ENCODE measurements around the gene ALPL. TPM values are rescaled to one million over a fixed set of nuclear protein-coding genes. Genes with fewer than 3 reads are reported as not detected.
A peak's percentile ranks its signal among the peaks of the same experiment; 100 is the strongest.

The ALPL gene
- total and polyA plus RNA-seq, 2 donors (not counting 1 experiment from before 2014, with no cell fraction given): 1.3 to 3.6 TPM

DNA sequence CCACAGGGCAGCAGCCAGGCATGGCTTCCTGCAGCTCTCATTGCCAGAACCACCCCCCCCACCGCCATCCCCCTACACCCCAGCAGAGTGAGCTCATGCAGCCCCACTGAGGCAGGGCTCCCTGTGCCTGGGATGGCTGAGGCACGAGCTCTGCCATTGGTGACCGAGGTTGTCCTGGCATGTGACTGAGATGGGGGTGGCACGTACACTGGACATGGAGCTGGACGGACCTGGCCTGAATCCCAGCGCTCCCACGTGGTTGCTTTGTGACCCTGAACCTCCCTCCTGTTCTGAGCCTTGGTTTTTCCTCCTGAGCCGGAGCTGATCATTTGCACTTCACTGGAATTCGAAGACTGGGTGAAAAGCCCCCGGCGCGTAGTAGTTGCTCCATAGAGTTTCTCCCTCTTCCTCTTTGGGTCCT, 28.3 kb downstream of the ALPL start:
- Histone ChIP-seq H3K27me3 (ENCODE audit: control insufficient read depth, insufficient read depth, low read length) (peaks cover 25% of the 10 kb centered on the region), H3K9me3 (ENCODE audit: control insufficient read depth, insufficient read depth, low read depth, low read length) (no peaks in the 10 kb centered on the region), H3K4me3 (replicated peaks in 1 of 4; ENCODE audit: control extremely low read depth in 1 of 4, insufficient read depth in 1 of 4, low read depth in 3 of 4, low read length in 4 of 4) (no peak overlapping the region), H3K4me1 (ENCODE audit: control insufficient read depth, extremely low read depth, insufficient read depth, low read length) (peaks cover 7% of the 10 kb centered on the region), H3K36me3 (ENCODE audit: control insufficient read depth, insufficient read depth, low read length) (no peaks in the 10 kb centered on the region), H3K9ac (ENCODE audit: insufficient read depth, low read length) (no peak overlapping the region), H3K27ac (ENCODE audit: insufficient read depth, low read length) (no peak overlapping the region), H3K79me2 (ENCODE audit: control insufficient read depth, insufficient read depth, low read length) (no peaks in the 10 kb centered on the region), H3K4me2 (ENCODE audit: extremely low read depth, insufficient read depth, low read length) (no peak overlapping the region), H2AFZ (ENCODE audit: low read length) (no peak overlapping the region), H4K20me1 (ENCODE audit: control insufficient read depth, extremely low read depth, insufficient read depth, low read length) (no peaks in the 10 kb centered on the region)
- no peak for DNase-seq (ENCODE audit: low read depth in 2 of 2)
- TF ChIP-seq, protein P1, sequence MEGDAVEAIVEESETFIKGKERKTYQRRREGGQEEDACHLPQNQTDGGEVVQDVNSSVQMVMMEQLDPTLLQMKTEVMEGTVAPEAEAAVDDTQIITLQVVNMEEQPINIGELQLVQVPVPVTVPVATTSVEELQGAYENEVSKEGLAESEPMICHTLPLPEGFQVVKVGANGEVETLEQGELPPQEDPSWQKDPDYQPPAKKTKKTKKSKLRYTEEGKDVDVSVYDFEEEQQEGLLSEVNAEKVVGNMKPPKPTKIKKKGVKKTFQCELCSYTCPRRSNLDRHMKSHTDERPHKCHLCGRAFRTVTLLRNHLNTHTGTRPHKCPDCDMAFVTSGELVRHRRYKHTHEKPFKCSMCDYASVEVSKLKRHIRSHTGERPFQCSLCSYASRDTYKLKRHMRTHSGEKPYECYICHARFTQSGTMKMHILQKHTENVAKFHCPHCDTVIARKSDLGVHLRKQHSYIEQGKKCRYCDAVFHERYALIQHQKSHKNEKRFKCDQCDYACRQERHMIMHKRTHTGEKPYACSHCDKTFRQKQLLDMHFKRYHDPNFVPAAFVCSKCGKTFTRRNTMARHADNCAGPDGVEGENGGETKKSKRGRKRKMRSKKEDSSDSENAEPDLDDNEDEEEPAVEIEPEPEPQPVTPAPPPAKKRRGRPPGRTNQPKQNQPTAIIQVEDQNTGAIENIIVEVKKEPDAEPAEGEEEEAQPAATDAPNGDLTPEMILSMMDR (conservative IDR thresholded peaks at IDR 0.05 in 1 of 2, IDR thresholded peaks at IDR 0.05 in 1 of 2; ENCODE audit: low read depth in 1 of 2, low read length in 2 of 2): no peak
- no peak for TF ChIP-seq EZH2 (IDR thresholded peaks at IDR 0.05; ENCODE audit: low read length, missing control alignments)

DNA sequence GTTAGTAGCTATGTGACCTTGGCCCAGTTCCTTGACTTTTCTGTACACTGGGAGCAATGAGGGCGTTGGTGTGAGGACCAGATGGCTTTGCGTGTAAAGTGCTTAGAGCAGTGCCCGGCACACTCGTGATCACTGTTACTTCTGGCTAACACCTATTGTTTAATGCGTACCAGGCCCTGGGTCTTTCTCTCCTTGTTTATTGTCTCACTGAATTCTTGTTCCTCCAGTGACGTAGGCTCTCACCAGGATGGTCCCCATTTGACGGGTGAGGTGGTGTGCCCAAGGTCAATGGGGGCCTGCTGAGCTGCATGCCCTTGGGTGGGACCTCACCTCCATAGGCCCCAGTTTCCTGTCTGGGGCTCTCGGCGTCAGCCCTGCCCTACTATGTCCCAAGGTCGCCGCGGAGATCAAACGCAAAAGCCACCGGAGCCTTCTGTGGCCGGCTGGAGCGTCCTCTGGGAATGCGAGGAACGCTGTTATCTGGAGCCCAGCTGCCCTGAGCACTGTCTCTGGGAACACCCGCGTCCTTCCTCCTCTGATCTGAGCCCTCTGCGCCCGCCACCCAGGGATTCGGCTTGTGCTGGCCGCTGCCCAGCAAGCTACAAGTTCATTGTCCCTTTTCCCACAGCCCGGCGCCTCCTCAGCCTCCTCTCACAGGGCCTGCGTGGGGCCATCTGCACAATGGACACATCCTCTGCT, 28.9 kb downstream of the ALPL start:
- TF ChIP-seq, protein P1 (conservative IDR thresholded peaks at IDR 0.05 in 1 of 2, IDR thresholded peaks at IDR 0.05 in 1 of 2; ENCODE audit: low read depth in 1 of 2, low read length in 2 of 2): no peak
- TF ChIP-seq EZH2 (IDR thresholded peaks at IDR 0.05; ENCODE audit: low read length, missing control alignments): no peak
- DNase-seq (ENCODE audit: low read depth in 2 of 2): peak in 1 of 2 donors; percentile 68

DNA sequence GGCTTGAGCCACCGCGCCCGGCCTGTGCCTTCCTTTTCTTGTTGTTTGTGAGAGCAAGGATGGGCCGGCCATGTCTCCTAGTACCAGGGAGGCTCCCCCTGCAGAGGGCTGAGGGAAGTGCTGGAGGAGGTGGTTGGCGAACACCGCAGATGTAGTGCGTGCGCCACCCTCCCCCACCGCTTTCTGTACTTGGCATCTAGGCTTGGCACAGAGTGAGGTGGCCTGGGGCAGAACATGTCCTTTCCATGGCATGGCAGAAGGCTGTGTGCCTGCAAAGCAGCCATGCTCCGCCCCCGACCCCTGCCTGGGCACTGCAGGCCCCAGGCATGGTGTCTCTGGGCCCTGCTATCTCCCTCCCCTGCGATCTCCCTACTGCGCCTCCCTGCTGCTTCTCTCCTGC, 30.7 kb downstream of the ALPL start:
- no peak for TF ChIP-seq EZH2 (IDR thresholded peaks at IDR 0.05; ENCODE audit: low read length, missing control alignments)
- TF ChIP-seq, protein P1 (conservative IDR thresholded peaks at IDR 0.05 in 1 of 2, IDR thresholded peaks at IDR 0.05 in 1 of 2; ENCODE audit: low read depth in 1 of 2, low read length in 2 of 2): peak in 1 of 2 donors; percentile 32
- Histone ChIP-seq H3K27me3 (ENCODE audit: control insufficient read depth, insufficient read depth, low read length) (peaks cover 23% of the 10 kb centered on the region), H3K4me1 (ENCODE audit: control insufficient read depth, extremely low read depth, insufficient read depth, low read length) (peaks cover 7% of the 10 kb centered on the region), H3K9me3 (ENCODE audit: control insufficient read depth, insufficient read depth, low read depth, low read length) (no peaks in the 10 kb centered on the region), H2AFZ (ENCODE audit: low read length) (no peak overlapping the region), H3K9ac (ENCODE audit: insufficient read depth, low read length) (no peak overlapping the region), H3K4me3 (replicated peaks in 1 of 4; ENCODE audit: control extremely low read depth in 1 of 4, insufficient read depth in 1 of 4, low read depth in 3 of 4, low read length in 4 of 4) (no peak overlapping the region), H3K27ac (ENCODE audit: insufficient read depth, low read length) (no peak overlapping the region), H3K4me2 (ENCODE audit: extremely low read depth, insufficient read depth, low read length) (no peak overlapping the region), H3K36me3 (ENCODE audit: control insufficient read depth, insufficient read depth, low read length) (no peaks in the 10 kb centered on the region), H4K20me1 (ENCODE audit: control insufficient read depth, extremely low read depth, insufficient read depth, low read length) (no peaks in the 10 kb centered on the region), H3K79me2 (ENCODE audit: control insufficient read depth, insufficient read depth, low read length) (no peaks in the 10 kb centered on the region)
- DNase-seq (ENCODE audit: low read depth in 2 of 2): peak in 1 of 2 donors; percentile 10

More for the DNA sequence above, 28.9 kb downstream of the ALPL start:
- Histone ChIP-seq H3K27me3 (ENCODE audit: control insufficient read depth, insufficient read depth, low read length) (peaks cover 23% of the 10 kb centered on the region), H3K79me2 (ENCODE audit: control insufficient read depth, insufficient read depth, low read length) (no peaks in the 10 kb centered on the region), H3K9ac (ENCODE audit: insufficient read depth, low read length) (no peak overlapping the region), H2AFZ (ENCODE audit: low read length) (no peak overlapping the region), H3K36me3 (ENCODE audit: control insufficient read depth, insufficient read depth, low read length) (no peaks in the 10 kb centered on the region), H3K4me1 (ENCODE audit: control insufficient read depth, extremely low read depth, insufficient read depth, low read length) (peaks cover 7% of the 10 kb centered on the region), H3K4me3 (replicated peaks in 1 of 4; ENCODE audit: control extremely low read depth in 1 of 4, insufficient read depth in 1 of 4, low read depth in 3 of 4, low read length in 4 of 4) (no peak overlapping the region), H3K27ac (ENCODE audit: insufficient read depth, low read length) (no peak overlapping the region), H3K4me2 (ENCODE audit: extremely low read depth, insufficient read depth, low read length) (no peak overlapping the region), H4K20me1 (ENCODE audit: control insufficient read depth, extremely low read depth, insufficient read depth, low read length) (no peaks in the 10 kb centered on the region), H3K9me3 (ENCODE audit: control insufficient read depth, insufficient read depth, low read depth, low read length) (no peaks in the 10 kb centered on the region)

All from fibroblast of lung (primary cell).